ENCODE measurements around the gene NR4A1.

The NR4A1 gene

DNA sequence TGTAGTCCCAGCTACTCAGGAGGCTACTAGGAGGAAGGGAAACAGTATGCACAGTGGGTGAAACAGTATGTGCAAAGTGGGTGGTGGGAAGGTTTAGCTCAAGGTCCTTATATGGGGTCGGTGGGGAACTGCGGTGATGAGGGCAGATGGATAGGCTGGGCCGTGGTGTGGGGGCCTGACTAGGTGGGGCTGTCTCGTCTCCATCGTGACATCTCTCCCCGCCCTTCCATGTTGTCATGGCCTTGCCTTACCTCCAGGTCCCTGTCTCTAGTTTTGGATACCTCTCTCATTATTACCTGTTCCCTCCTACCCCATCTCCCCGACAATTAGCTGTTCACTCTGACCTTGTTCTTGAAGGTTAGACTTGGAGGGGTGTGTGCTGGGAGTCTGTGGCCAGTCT lies 4.4 kb upstream of the NR4A1 start:
- no peak overlapping the region for H3K27ac ChIP-seq (ENCODE audit: low read length)
- H3K9ac ChIP-seq (ENCODE audit: low read length), result no peak overlapping the region
- H3K36me3 ChIP-seq (replicated peaks; ENCODE audit: insufficient read depth, low read length), result no peaks in the 10 kb centered on the region
- TF ChIP-seq EZH2 (optimal IDR thresholded peaks at IDR 0.05; ENCODE audit: low read depth, low read length) (no peak), EZH2phosphoT487 (IDR thresholded peaks at IDR 0.05; ENCODE audit: low read length) (no peak)
- TF ChIP-seq, protein P1, sequence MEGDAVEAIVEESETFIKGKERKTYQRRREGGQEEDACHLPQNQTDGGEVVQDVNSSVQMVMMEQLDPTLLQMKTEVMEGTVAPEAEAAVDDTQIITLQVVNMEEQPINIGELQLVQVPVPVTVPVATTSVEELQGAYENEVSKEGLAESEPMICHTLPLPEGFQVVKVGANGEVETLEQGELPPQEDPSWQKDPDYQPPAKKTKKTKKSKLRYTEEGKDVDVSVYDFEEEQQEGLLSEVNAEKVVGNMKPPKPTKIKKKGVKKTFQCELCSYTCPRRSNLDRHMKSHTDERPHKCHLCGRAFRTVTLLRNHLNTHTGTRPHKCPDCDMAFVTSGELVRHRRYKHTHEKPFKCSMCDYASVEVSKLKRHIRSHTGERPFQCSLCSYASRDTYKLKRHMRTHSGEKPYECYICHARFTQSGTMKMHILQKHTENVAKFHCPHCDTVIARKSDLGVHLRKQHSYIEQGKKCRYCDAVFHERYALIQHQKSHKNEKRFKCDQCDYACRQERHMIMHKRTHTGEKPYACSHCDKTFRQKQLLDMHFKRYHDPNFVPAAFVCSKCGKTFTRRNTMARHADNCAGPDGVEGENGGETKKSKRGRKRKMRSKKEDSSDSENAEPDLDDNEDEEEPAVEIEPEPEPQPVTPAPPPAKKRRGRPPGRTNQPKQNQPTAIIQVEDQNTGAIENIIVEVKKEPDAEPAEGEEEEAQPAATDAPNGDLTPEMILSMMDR (IDR thresholded peaks at IDR 0.05; ENCODE audit: low read length), result no peak
- H3K9me3 ChIP-seq (replicated peaks; ENCODE audit: insufficient read depth, low read length), result no peaks in the 10 kb centered on the region
- no peak overlapping the region for H3K4me3 ChIP-seq (ENCODE audit: low read length)
- DNase-seq, result no peak
- H2AFZ ChIP-seq (ENCODE audit: low read length), result no peak overlapping the region
- no peak overlapping the region for H3K4me2 ChIP-seq (ENCODE audit: low read depth, low read length)
- peaks cover 15% of the 10 kb centered on the region for H3F3A ChIP-seq (ENCODE audit: insufficient read depth, low read length)
- no peaks in the 10 kb centered on the region for H4K20me1 ChIP-seq (ENCODE audit: insufficient read depth, low read length)
- no peaks in the 10 kb centered on the region for H3K9me2 ChIP-seq (replicated peaks; ENCODE audit: insufficient read depth, low read length)
- H3K79me2 ChIP-seq (ENCODE audit: low read length), result no peaks in the 10 kb centered on the region
- H3K4me1 ChIP-seq (ENCODE audit: low read length), result peaks cover 13% of the 10 kb centered on the region
- no peaks in the 10 kb centered on the region for H3K27me3 ChIP-seq (replicated peaks; ENCODE audit: insufficient read depth, low read length)

DNA sequence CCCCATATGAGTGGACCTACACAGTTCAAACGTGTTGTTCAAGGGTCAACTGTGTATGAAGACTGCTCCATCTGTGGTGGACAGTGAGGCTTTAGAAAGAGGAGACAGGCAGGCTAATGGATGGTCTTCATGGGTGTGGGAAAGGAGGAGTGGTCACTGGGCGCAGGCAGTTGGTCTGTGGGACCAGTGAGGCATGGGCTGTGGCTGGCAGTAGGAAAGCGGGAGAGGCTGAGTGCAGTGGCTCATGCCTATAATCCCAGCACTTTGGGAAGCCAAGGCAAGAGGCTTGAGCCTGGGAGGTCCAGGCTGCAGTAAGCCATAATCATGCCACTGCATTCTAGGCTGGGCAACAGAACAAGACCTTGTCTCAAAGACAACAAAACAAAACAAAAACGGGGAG lies 2.0 kb upstream of the NR4A1 start:
- H3K9ac ChIP-seq (ENCODE audit: low read length), result no peak overlapping the region
- peaks cover 26% of the 10 kb centered on the region for H3K4me1 ChIP-seq (ENCODE audit: low read length)
- H3K4me3 ChIP-seq (ENCODE audit: low read length), result no peak overlapping the region
- H3K79me2 ChIP-seq (ENCODE audit: low read length), result no peaks in the 10 kb centered on the region
- no peaks in the 10 kb centered on the region for H3K27me3 ChIP-seq (replicated peaks; ENCODE audit: insufficient read depth, low read length)
- no peaks in the 10 kb centered on the region for H3K36me3 ChIP-seq (replicated peaks; ENCODE audit: insufficient read depth, low read length)
- H3K9me2 ChIP-seq (replicated peaks; ENCODE audit: insufficient read depth, low read length), result no peaks in the 10 kb centered on the region
- H2AFZ ChIP-seq (ENCODE audit: low read length), result no peak overlapping the region
- no peaks in the 10 kb centered on the region for H3K9me3 ChIP-seq (replicated peaks; ENCODE audit: insufficient read depth, low read length)
- peak; percentile 5 for DNase-seq
- TF ChIP-seq EZH2 (optimal IDR thresholded peaks at IDR 0.05; ENCODE audit: low read depth, low read length), result no peak
- TF ChIP-seq, protein P1 (IDR thresholded peaks at IDR 0.05; ENCODE audit: low read length), result no peak
- no peak for TF ChIP-seq EZH2phosphoT487 (IDR thresholded peaks at IDR 0.05; ENCODE audit: low read length)
- H4K20me1 ChIP-seq (ENCODE audit: insufficient read depth, low read length), result no peaks in the 10 kb centered on the region
- no peak overlapping the region for H3K4me2 ChIP-seq (ENCODE audit: low read depth, low read length)
- peaks cover 21% of the 10 kb centered on the region for H3F3A ChIP-seq (ENCODE audit: insufficient read depth, low read length)
- H3K27ac ChIP-seq (ENCODE audit: low read length), result no peak overlapping the region

DNA sequence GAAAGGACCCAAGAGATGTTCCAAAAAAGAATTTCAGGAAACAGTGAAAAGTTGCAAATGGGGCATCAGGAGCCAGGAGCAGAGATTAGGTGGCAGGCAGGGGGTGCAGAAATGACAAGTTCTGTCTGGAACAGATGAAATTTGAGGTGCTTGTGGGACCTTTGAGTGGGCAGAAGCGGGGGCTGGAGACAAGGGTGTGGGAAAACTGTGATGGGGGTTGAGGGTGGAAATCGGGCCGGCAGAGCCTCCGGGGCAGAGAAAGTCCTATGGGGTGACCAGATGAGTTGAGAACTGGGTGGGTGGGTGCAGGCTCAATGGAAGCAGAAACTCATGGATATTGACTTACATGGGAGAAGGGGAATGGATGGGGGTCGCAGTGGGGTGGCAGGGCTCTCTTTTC lies 1.6 kb upstream of the NR4A1 start:
- Histone ChIP-seq H3K9ac (ENCODE audit: low read length) (peak overlapping the region; percentile 100; the same call in 1 of the 2 replicates), H3K36me3 (replicated peaks; ENCODE audit: insufficient read depth, low read length) (no peaks in the 10 kb centered on the region), H3K4me2 (ENCODE audit: low read depth, low read length) (peak overlapping the region; percentile 100; the same call in 1 of the 2 replicates), H4K20me1 (ENCODE audit: insufficient read depth, low read length) (no peaks in the 10 kb centered on the region), H3F3A (ENCODE audit: insufficient read depth, low read length) (peaks cover 21% of the 10 kb centered on the region), H3K4me1 (ENCODE audit: low read length) (peaks cover 26% of the 10 kb centered on the region), H3K27ac (ENCODE audit: low read length) (0 out of 2 replicates have a peak overlapping the region, but pooled peaks have one; percentile 96), H3K9me3 (replicated peaks; ENCODE audit: insufficient read depth, low read length) (no peaks in the 10 kb centered on the region), H3K9me2 (replicated peaks; ENCODE audit: insufficient read depth, low read length) (no peaks in the 10 kb centered on the region), H3K27me3 (replicated peaks; ENCODE audit: insufficient read depth, low read length) (no peaks in the 10 kb centered on the region), H3K79me2 (ENCODE audit: low read length) (no peaks in the 10 kb centered on the region), H2AFZ (ENCODE audit: low read length) (no peak overlapping the region), H3K4me3 (ENCODE audit: low read length) (no peak overlapping the region)
- TF ChIP-seq, protein P1 (IDR thresholded peaks at IDR 0.05; ENCODE audit: low read length), result no peak
- peak; percentile 2 for DNase-seq
